Dendritic cell treated with granulocyte-macrophage colony-stimulating factor and Interleukin-4, amounts not matched to agents 40 ng/mL and 50 ng/mL, for 4 days (primary cell): ENCODE measurements around the gene ST3GAL6.

Source experiments
- H3K27ac Mint-ChIP-seq: one replicate; pipeline ENCODE4 v1.8.0; 2022; ENCODE audit warnings: mild to moderate bottlenecking, mixed read lengths
- H3K27me3 Mint-ChIP-seq: one replicate; pipeline ENCODE4 v1.8.0; 2022; ENCODE audit warnings: mild to moderate bottlenecking, mixed read lengths
- H3K36me3 Mint-ChIP-seq: one replicate; pipeline ENCODE4 v1.8.0; 2022; ENCODE audit warnings: low read depth, mixed read lengths
- H3K4me1 Mint-ChIP-seq: one replicate; pipeline ENCODE4 v1.8.0; 2022; ENCODE audit warnings: low read depth, mixed read lengths
- H3K4me3 Mint-ChIP-seq: one replicate; pipeline ENCODE4 v1.8.0; 2022; ENCODE audit warnings: mild to moderate bottlenecking, moderate library complexity, mixed read lengths
- H3K9me3 Mint-ChIP-seq: one replicate; pipeline ENCODE4 v1.8.0; 2022; ENCODE audit warnings: mixed read lengths
- intact Hi-C: fragments of 100-400 bp; cut with micrococcal nuclease; formaldehyde crosslinking; loops from one replicate; pipeline ENCODE4 v1.15.0; 2022

Gene ST3GAL6

DNA sequence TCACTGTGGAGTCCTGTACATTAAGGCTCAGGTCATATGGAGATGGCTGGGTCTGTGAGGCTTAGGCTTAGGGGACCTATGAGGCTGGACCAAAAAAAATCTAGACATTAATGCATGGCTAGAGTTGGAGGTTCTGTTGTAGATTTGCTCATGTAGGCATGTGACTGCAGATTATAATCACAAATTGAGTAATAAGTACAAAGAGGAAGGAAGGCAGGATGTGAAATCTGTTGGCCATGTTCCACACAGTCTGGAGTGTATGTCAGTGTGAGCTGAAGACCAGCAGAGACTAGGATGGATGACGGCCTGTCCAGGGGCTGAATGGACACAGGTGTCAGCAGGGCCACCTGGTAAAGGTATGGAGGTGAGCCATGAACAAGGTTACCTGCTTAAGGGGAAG, at the start of gene ST3GAL6:
ST3GAL6 (plus strand) TSS at position 265 of the 400 bp plus-strand sequence. CDS start 5,101 bp downstream, outside the sequence.
- H3K4me3 Mint-ChIP-seq, result peak within 1 kb of the TSS; percentile 74
- no peaks in the 10 kb centered on the region for H3K27me3 Mint-ChIP-seq
- peaks cover 68% of the 10 kb centered on the region for H3K4me1 Mint-ChIP-seq
- no peaks in the 10 kb centered on the region for H3K9me3 Mint-ChIP-seq
- intact Hi-C loops, result loop anchor here (5.0 kb wide), 1 partner anchor 44 kb away; no protein-coding TSS in a partner anchor
- H3K27ac Mint-ChIP-seq, result peak within 1 kb of the TSS; percentile 91
- H3K36me3 Mint-ChIP-seq, result no peaks in the 10 kb centered on the region

GRCh38 chr3:98713984-98714383, 49.2 kb upstream of the ST3GAL6 start:
- no peak overlapping the region for H3K4me3 Mint-ChIP-seq
- intact Hi-C loops, result no loop called here
- no peaks in the 10 kb centered on the region for H3K9me3 Mint-ChIP-seq
- H3K27me3 Mint-ChIP-seq, result no peaks in the 10 kb centered on the region
- no peak overlapping the region for H3K27ac Mint-ChIP-seq
- H3K4me1 Mint-ChIP-seq, result peaks cover 29% of the 10 kb centered on the region
- no peaks in the 10 kb centered on the region for H3K36me3 Mint-ChIP-seq

- intact Hi-C loops, result no loop called here
- Mint-ChIP-seq H3K9me3 (no peaks in the 10 kb centered on the region), H3K27ac (peak overlapping the region; percentile 35), H3K27me3 (no peaks in the 10 kb centered on the region), H3K36me3 (no peaks in the 10 kb centered on the region), H3K4me1 (peaks cover 11% of the 10 kb centered on the region), H3K4me3 (no peak overlapping the region)
Observed at GRCh38 chr3:98717584-98717983, 45.6 kb upstream of the ST3GAL6 start.

GRCh38 chr3:98718730-98719129, 44.4 kb upstream of the ST3GAL6 start:
- Mint-ChIP-seq H3K4me1 (peaks cover 11% of the 10 kb centered on the region), H3K9me3 (no peaks in the 10 kb centered on the region), H3K36me3 (no peaks in the 10 kb centered on the region), H3K4me3 (no peak overlapping the region), H3K27me3 (no peaks in the 10 kb centered on the region), H3K27ac (peak overlapping the region; percentile 47)
- intact Hi-C loops, result loop anchor here (2.0 kb wide), 1 partner anchor 22 kb away; no protein-coding TSS in a partner anchor

DNA sequence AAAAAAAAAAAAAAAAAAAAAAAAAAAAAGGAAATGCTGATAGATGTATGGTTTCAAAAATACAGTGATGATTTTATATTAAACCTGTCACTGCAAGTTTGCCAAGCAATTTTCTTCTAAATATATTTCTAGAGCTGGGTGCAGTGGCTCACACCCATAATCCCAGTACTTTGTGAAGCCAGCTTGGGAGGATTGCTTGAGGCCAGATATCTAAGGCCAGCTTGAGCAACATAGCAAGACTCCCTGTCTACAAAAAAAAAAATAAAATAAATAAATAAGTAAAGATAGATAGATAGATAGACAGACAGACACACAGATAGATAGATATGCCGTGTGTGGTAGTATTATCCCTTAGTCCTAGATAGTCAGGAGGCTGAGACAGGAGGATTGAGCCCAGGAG, 41.4 kb upstream of the ST3GAL6 start:
- intact Hi-C loops, result no loop called here
- Mint-ChIP-seq H3K4me1 (peaks cover 11% of the 10 kb centered on the region), H3K36me3 (no peaks in the 10 kb centered on the region), H3K4me3 (no peak overlapping the region), H3K9me3 (no peaks in the 10 kb centered on the region), H3K27me3 (no peaks in the 10 kb centered on the region), H3K27ac (no peak overlapping the region)

DNA sequence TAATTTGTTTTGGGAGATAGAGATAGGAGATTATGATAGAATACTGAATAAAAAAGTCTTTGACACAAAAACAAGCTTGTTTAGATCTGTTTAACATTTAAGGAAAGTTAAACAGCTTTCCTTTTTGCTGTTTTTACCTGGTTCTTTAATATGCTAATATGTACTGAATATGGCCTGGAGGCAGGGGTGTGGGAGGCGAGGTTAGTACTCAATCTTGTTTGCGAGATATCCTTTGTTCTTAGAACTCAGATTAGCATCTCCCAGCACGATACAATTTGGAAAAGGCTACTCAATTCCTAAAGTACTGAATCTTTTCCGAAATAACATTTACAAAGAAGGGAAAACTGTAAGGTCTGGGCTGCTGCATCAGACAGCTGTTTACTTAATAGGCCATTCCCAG, 40.8 kb upstream of the ST3GAL6 start:
- H3K9me3 Mint-ChIP-seq, result no peaks in the 10 kb centered on the region
- H3K27me3 Mint-ChIP-seq, result no peaks in the 10 kb centered on the region
- intact Hi-C loops, result no loop called here
- no peaks in the 10 kb centered on the region for H3K36me3 Mint-ChIP-seq
- no peak overlapping the region for H3K27ac Mint-ChIP-seq
- H3K4me1 Mint-ChIP-seq, result peaks cover 11% of the 10 kb centered on the region
- no peak overlapping the region for H3K4me3 Mint-ChIP-seq

GRCh38 chr3:98725352-98725751, 37.8 kb upstream of the ST3GAL6 start:
- intact Hi-C loops, result no loop called here
- Mint-ChIP-seq H3K36me3 (no peaks in the 10 kb centered on the region), H3K4me3 (no peak overlapping the region), H3K27me3 (no peaks in the 10 kb centered on the region), H3K9me3 (no peaks in the 10 kb centered on the region), H3K4me1 (peaks cover 12% of the 10 kb centered on the region), H3K27ac (no peak overlapping the region)

DNA sequence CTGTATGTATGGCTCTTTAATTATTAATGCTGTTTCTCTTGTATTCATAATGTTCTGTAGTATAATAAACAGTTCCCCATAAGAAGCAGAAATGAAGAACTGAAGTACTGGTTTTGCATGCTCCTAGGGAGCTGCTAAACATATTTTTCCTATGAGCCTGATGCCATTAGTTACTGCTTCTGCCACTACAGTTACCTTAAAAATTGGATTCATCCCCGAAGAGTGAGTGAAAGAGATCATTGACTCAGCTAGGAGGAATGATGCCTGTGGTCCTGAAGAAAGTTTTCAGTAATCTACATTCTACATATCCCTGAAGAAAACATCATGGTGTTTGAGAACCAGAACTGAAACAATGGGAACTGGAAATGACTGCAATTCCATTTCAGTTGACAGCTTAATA, 37.1 kb upstream of the ST3GAL6 start:
- Mint-ChIP-seq H3K36me3 (no peaks in the 10 kb centered on the region), H3K27me3 (no peaks in the 10 kb centered on the region), H3K4me3 (no peak overlapping the region), H3K27ac (no peak overlapping the region), H3K4me1 (peaks cover 19% of the 10 kb centered on the region), H3K9me3 (no peaks in the 10 kb centered on the region)
- intact Hi-C loops, result no loop called here

DNA sequence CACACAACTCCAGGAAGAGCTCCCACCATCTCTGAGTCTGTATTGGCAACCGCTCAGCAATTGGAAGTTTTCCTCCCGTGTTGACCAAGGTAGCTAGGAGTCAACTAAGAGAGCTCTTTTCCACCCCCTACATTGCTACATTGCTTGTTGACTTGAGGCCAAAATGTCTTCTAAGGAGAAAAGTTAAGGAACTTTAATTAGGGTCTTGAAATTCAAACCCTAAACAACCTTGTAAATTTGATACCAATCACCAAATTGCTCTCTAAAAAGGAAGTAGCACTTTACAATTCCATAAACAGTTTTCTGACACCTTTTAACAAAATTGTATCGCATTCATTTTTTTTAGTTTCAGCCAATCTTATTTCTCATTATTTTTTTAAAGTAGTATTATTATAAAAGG, 35.5 kb upstream of the ST3GAL6 start:
- intact Hi-C loops, result no loop called here
- H3K4me3 Mint-ChIP-seq, result no peak overlapping the region
- H3K4me1 Mint-ChIP-seq, result peaks cover 25% of the 10 kb centered on the region
- peaks cover 5% of the 10 kb centered on the region for H3K36me3 Mint-ChIP-seq
- H3K9me3 Mint-ChIP-seq, result no peaks in the 10 kb centered on the region
- H3K27ac Mint-ChIP-seq, result no peak overlapping the region
- no peaks in the 10 kb centered on the region for H3K27me3 Mint-ChIP-seq

GRCh38 chr3:98728672-98729071, 34.5 kb upstream of the ST3GAL6 start:
- intact Hi-C loops, result no loop called here
- no peaks in the 10 kb centered on the region for H3K9me3 Mint-ChIP-seq
- H3K4me3 Mint-ChIP-seq, result no peak overlapping the region
- H3K36me3 Mint-ChIP-seq, result peaks cover 15% of the 10 kb centered on the region
- peaks cover 30% of the 10 kb centered on the region for H3K4me1 Mint-ChIP-seq
- H3K27me3 Mint-ChIP-seq, result peaks cover 1% of the 10 kb centered on the region
- no peak overlapping the region for H3K27ac Mint-ChIP-seq

DNA sequence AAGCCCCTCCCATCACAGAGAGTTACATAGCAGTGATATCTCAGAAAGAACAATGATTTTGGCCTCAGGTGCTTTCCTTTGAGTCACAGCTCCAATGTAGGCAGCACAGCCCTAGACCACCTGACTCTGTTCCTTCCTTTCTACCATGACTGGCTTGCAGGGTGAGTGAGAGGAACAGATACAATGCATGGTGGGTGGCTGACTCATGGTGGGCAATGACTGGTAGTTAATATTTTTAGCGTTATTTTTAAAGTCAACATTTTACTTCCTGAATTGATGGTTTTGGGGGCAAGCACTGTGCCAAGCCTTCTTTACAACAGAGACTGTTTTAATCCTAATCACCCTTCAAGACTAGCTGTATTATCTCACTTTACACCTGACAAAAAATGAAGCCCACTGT, 32.8 kb upstream of the ST3GAL6 start:
- Mint-ChIP-seq H3K36me3 (peaks cover 15% of the 10 kb centered on the region), H3K27me3 (peaks cover 1% of the 10 kb centered on the region), H3K4me3 (no peak overlapping the region), H3K4me1 (peaks cover 40% of the 10 kb centered on the region), H3K27ac (peak overlapping the region; percentile 66), H3K9me3 (no peaks in the 10 kb centered on the region)
- intact Hi-C loops, result loop anchor here (5.0 kb wide), 3 partner anchors 47 to 128 kb away; no protein-coding TSS in a partner anchor

- peaks cover 1% of the 10 kb centered on the region for H3K27me3 Mint-ChIP-seq
- intact Hi-C loops, result loop anchor here (5.0 kb wide), 3 partner anchors 46 to 129 kb away; no protein-coding TSS in a partner anchor
- H3K9me3 Mint-ChIP-seq, result no peaks in the 10 kb centered on the region
- peaks cover 15% of the 10 kb centered on the region for H3K36me3 Mint-ChIP-seq
- peak overlapping the region; percentile 66 for H3K27ac Mint-ChIP-seq
- no peak overlapping the region for H3K4me3 Mint-ChIP-seq
- peaks cover 41% of the 10 kb centered on the region for H3K4me1 Mint-ChIP-seq
Observed at GRCh38 chr3:98730886-98731537, 32.1 kb upstream of the ST3GAL6 start.

- peaks cover 49% of the 10 kb centered on the region for H3K4me1 Mint-ChIP-seq
- intact Hi-C loops, result loop anchor here (2.0 to 5.0 kb wide), 4 partner anchors 29 to 130 kb away; no protein-coding TSS in a partner anchor
- H3K9me3 Mint-ChIP-seq, result no peaks in the 10 kb centered on the region
Observed at GRCh38 chr3:98731720-98732285, 31.3 kb upstream of the ST3GAL6 start.

DNA sequence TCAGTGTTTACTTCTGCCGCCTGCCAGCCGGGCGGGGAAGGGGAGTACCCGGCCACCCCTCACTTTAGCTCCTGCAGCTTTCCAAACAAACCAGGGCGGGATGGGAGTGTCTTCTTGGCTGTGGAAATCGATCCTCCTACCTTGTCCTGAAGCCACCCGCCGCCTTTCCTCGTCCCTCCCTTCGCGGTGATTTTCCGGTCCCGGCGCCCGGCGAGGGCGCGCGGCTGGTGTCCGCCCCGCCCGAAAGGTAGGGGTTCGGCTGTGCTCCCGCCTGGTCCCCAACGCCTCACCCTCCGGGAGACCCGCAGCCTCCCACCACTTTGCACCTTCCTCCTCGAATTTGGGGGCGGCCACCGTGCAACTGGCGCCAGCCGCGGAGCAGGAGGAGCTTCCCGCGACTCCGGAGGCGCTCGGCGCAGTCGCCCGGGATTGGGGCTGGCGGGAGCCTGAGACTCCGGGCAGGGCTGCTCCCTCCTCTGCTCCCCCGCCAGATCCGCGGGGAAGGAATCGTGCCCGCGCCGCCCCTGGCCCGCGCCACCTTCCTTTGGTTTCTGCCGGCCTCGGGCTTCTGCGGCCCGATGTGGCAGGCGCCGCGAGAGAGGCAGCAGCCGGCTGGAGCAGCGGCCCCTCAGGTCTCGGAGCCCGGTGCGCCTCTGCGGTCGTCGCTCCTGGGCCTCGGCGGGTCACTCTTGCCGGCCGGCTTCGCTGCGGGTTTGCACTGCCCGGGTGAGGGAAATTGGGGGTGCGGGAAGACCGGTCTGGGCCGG, 30.7 kb upstream of the ST3GAL6 start:
- Mint-ChIP-seq H3K27me3 (peaks cover 1% of the 10 kb centered on the region), H3K4me3 (peak overlapping the region; percentile 96)
- intact Hi-C loops, result loop anchor here (2.0 to 5.0 kb wide), 4 partner anchors 28 to 130 kb away; no protein-coding TSS in a partner anchor

More at GRCh38 chr3:98731720-98732285, 31.3 kb upstream of the ST3GAL6 start:
- H3K4me3 Mint-ChIP-seq, result peak overlapping the region; percentile 96
- peak overlapping the region; percentile 92 for H3K27ac Mint-ChIP-seq
- H3K27me3 Mint-ChIP-seq, result peaks cover 1% of the 10 kb centered on the region
- H3K36me3 Mint-ChIP-seq, result peaks cover 15% of the 10 kb centered on the region

More for the DNA sequence above, 30.7 kb upstream of the ST3GAL6 start:
- Mint-ChIP-seq H3K9me3 (no peaks in the 10 kb centered on the region), H3K27ac (peak overlapping the region; percentile 92), H3K36me3 (peaks cover 15% of the 10 kb centered on the region), H3K4me1 (peaks cover 54% of the 10 kb centered on the region)
